B cell (primary cell): ENCODE results near the gene PPP1R13B. TPM values are rescaled to one million over a fixed set of nuclear protein-coding genes. Genes with fewer than 3 reads are reported as not detected.

Source experiments
- ATAC-seq: fragments of 200-7000 bp; cut with Tn5 transposase; one replicate; pipeline ENCODE4 v1.10.0; 2021; ENCODE audit warnings: low read depth, mild to moderate bottlenecking, moderate number of reproducible peaks, moderate library complexity
- CTCF ChIA-PET: fragments of 350-600 bp; sonication (Branson Sonifier 250); formaldehyde crosslinking; loops from one replicate; lab custom pipeline; 2021; ENCODE audit warnings: antibody characterized with exemption, inconsistent platforms; lab: Charles Lee
- POLR2A ChIA-PET: fragments of 350-600 bp; sonication (Branson Sonifier 250); formaldehyde crosslinking; loops from one replicate; lab custom pipeline; 2021; ENCODE audit warnings: antibody characterized with exemption; lab: Charles Lee
- DNase-seq: peaks from one replicate; pipeline ENCODE4 v3.0.0; 2013
- H2AFZ ChIP-seq: 2 replicates; pipeline ENCODE4 v1.6.1; 2012; ENCODE audit warnings: mild to moderate bottlenecking, low read depth, low read length; ENCODE audit not compliant: insufficient read depth, poor library complexity, severe bottlenecking
- H3K27ac ChIP-seq, 2 donors: 1 replicate in 1 of 2; 2 replicates in 1 of 2; pipeline ENCODE4 v1.5.1; 2012 to 2013; ENCODE audit warnings: low read length in 2 of 2, mild to moderate bottlenecking in 2 of 2, moderate library complexity in 1 of 2
- H3K27me3 ChIP-seq, 4 experiments: fragments of 200-600 bp in 1 of 4; sonication (generic) in 1 of 4; replicated peaks in 1 of 4; 1 replicate in 2 of 4; 2 replicates in 2 of 4; pipeline versions ENCODE4 v1.6.1 to v1.7.0; 2013 to 2016; ENCODE audit warnings: low read length in 3 of 4, mild to moderate bottlenecking in 2 of 4, mixed read lengths in 1 of 4, moderate library complexity in 1 of 4; ENCODE audit not compliant: insufficient read depth in 4 of 4, control insufficient read depth in 3 of 4; ENCODE audit errors: control extremely low read depth in 1 of 4
- H3K36me3 ChIP-seq, 2 experiments: replicated peaks in 1 of 2; 1 replicate in 1 of 2; 2 replicates in 1 of 2; pipeline versions ENCODE4 v1.6.1 to v1.7.1; 2013; ENCODE audit warnings: low read length in 1 of 2; ENCODE audit not compliant: insufficient read depth in 2 of 2, control insufficient read depth in 1 of 2; ENCODE audit errors: control extremely low read depth in 1 of 2, extremely low read depth in 1 of 2
- H3K4me1 ChIP-seq, 2 donors: fragments of 200-600 bp in 1 of 2; sonication (generic) in 1 of 2; 1 replicate in 1 of 2; 2 replicates in 1 of 2; pipeline versions ENCODE4 v1.5.1 to v1.6.1; 2013 to 2017; ENCODE audit warnings: low read length in 2 of 2; ENCODE audit not compliant: control insufficient read depth in 2 of 2, insufficient read depth in 2 of 2
- H3K4me2 ChIP-seq: replicated peaks from 2 replicates; pipeline ENCODE3; 2012; ENCODE audit warnings: mild to moderate bottlenecking, low read depth, low read length; ENCODE audit not compliant: poor library complexity, severe bottlenecking
- H3K4me3 ChIP-seq, 5 experiments: fragments of 200-600 bp in 1 of 5; sonication (generic) in 1 of 5; 1 replicate in 3 of 5; 2 replicates in 2 of 5; pipeline versions ENCODE4 v1.5.1 to v1.7.0; 2011 to 2016; ENCODE audit warnings: low read length in 4 of 5, mild to moderate bottlenecking in 4 of 5, low read depth in 2 of 5, control low read depth in 1 of 5, moderate library complexity in 1 of 5; ENCODE audit not compliant: insufficient read depth in 1 of 5; ENCODE audit errors: control extremely low read depth in 1 of 5, extremely low read depth in 1 of 5
- H3K79me2 ChIP-seq: fragments of 200-600 bp; sonication (generic); one replicate; pipeline ENCODE4 v1.6.0; 2016; ENCODE audit warnings: low read length; ENCODE audit not compliant: control insufficient read depth, insufficient read depth
- H3K9ac ChIP-seq: fragments of 200-600 bp; sonication (generic); 2 replicates; pipeline ENCODE4 v1.6.1; 2017; ENCODE audit warnings: mild to moderate bottlenecking, low read length, moderate library complexity
- H3K9me3 ChIP-seq, 3 donors: one replicate each; pipeline versions ENCODE4 v1.6.1 to v1.7.1; 2013; ENCODE audit warnings: low read length in 2 of 3; ENCODE audit not compliant: control insufficient read depth in 2 of 3, insufficient read depth in 1 of 3; ENCODE audit errors: control extremely low read depth in 1 of 3
- H4K20me1 ChIP-seq: 2 replicates; pipeline ENCODE4 v1.6.0; 2012; ENCODE audit warnings: mild to moderate bottlenecking, low read length; ENCODE audit not compliant: insufficient read depth, control insufficient read depth, poor library complexity, severe bottlenecking
- H3K27ac Mint-ChIP-seq: one replicate; pipeline ENCODE4 v1.8.0; 2021; ENCODE audit warnings: mixed read lengths
- H3K27me3 Mint-ChIP-seq: one replicate; pipeline ENCODE4 v1.8.0; 2021; ENCODE audit warnings: mixed read lengths
- H3K4me1 Mint-ChIP-seq: one replicate; pipeline ENCODE4 v1.8.0; 2021; ENCODE audit warnings: mixed read lengths
- H3K4me3 Mint-ChIP-seq: one replicate; pipeline ENCODE4 v1.8.0; 2021; ENCODE audit warnings: mixed read lengths
- H3K9me3 Mint-ChIP-seq: one replicate; pipeline ENCODE4 v1.8.0; 2022; ENCODE audit warnings: mixed read lengths; ENCODE audit not compliant: insufficient read depth
- EZH2 ChIP-seq: IDR thresholded peaks from 2 replicates; pipeline ENCODE4 v1.6.1; 2012; ENCODE audit warnings: borderline replicate concordance, low read depth, mild to moderate bottlenecking, moderate library complexity, low read length; ENCODE audit not compliant: insufficient read depth, poor library complexity, severe bottlenecking
- WGBS: methylation state at CpG from one replicate; pipeline ENCODE4 v1.1.5; 2013; ENCODE audit warnings: missing lambda C conversion rate; ENCODE audit not compliant: insufficient coverage; 5-methylcytosine and 5-hydroxymethylcytosine counted together
- intact Hi-C: fragments of 100-400 bp; cut with micrococcal nuclease; formaldehyde crosslinking; loops from one replicate; pipeline ENCODE4 v1.10.0; 2022
- polyA plus RNA-seq: library from polyadenylated mRNA; depleted of rRNA; stranded (reverse); fragments of >200 nt; gene quantifications from 2 replicates; pipeline ENCODE4 v1.2.3, GENCODE V29; 2012
- total RNA-seq, 2 donors: library from RNA; stranded (reverse); fragments of 120-200 nt in 1 of 2; gene quantifications; 1 replicate in 1 of 2; 2 replicates in 1 of 2; pipeline versions ENCODE4 v1.2.3 to v1.2.4, GENCODE V29; 2013 to 2022
- TF ChIP-seq, protein P1 (sequence below): fragments of 200-600 bp; IDR thresholded peaks from one replicate; pipeline ENCODE4 v1.8.0; 2022; ENCODE audit warnings: antibody characterized with exemption, mild to moderate bottlenecking

PPP1R13B gene
- total and polyA plus RNA-seq, 2 donors (not counting 1 experiment from before 2014, with no cell fraction given) = 10.1 to 27.7 TPM

DNA sequence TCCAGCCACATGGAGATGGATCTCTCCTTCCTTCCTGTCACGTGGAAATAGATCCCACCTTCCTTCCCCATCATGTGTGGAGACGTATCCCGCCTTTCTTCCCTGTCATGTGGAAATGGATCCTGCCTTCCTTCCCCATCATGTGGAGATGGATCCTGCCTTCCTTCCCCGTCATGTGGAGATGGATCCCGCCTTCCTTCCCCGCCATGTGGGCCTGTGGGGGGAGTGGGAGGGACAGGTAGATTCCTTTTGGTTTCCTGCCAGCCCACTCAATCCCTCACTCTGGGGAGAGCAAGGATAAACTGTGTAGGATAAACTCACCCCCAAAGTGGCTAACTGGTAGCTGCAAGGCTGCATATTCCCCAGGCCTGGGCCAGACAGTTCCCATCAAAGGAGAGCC is 49.2 kb upstream of the PPP1R13B start:
- Histone ChIP-seq H3K4me1 (peaks cover 0 to 3% of the 10 kb centered on the region in 2 donors), H3K27ac (no peak overlapping the region), H3K9ac (no peak overlapping the region), H3K4me2 (no peak overlapping the region), H3K9me3 (no peaks in the 10 kb centered on the region), H4K20me1 (no peaks in the 10 kb centered on the region), H3K27me3 (no peaks in the 10 kb centered on the region), H3K79me2 (no peaks in the 10 kb centered on the region), H2AFZ (no peak overlapping the region), H3K4me3 (no peak overlapping the region), H3K36me3 (no peaks in the 10 kb centered on the region)
- ATAC-seq (no peak), DNase-seq (no peak)
- Mint-ChIP-seq H3K27ac (no peak overlapping the region), H3K4me1 (peaks cover 3% of the 10 kb centered on the region), H3K4me3 (no peak overlapping the region), H3K9me3 (peaks cover 2% of the 10 kb centered on the region), H3K27me3 (peaks cover 6% of the 10 kb centered on the region)
- POLR2A ChIA-PET = no interaction called here
- 47% methylated on average over 4 of the region's 6 CpGs for WGBS
- CTCF ChIA-PET = no interaction called here
- intact Hi-C loops = no loop called here
- TF ChIP-seq, protein P1, sequence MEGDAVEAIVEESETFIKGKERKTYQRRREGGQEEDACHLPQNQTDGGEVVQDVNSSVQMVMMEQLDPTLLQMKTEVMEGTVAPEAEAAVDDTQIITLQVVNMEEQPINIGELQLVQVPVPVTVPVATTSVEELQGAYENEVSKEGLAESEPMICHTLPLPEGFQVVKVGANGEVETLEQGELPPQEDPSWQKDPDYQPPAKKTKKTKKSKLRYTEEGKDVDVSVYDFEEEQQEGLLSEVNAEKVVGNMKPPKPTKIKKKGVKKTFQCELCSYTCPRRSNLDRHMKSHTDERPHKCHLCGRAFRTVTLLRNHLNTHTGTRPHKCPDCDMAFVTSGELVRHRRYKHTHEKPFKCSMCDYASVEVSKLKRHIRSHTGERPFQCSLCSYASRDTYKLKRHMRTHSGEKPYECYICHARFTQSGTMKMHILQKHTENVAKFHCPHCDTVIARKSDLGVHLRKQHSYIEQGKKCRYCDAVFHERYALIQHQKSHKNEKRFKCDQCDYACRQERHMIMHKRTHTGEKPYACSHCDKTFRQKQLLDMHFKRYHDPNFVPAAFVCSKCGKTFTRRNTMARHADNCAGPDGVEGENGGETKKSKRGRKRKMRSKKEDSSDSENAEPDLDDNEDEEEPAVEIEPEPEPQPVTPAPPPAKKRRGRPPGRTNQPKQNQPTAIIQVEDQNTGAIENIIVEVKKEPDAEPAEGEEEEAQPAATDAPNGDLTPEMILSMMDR = no peak
- no peak for TF ChIP-seq EZH2

DNA sequence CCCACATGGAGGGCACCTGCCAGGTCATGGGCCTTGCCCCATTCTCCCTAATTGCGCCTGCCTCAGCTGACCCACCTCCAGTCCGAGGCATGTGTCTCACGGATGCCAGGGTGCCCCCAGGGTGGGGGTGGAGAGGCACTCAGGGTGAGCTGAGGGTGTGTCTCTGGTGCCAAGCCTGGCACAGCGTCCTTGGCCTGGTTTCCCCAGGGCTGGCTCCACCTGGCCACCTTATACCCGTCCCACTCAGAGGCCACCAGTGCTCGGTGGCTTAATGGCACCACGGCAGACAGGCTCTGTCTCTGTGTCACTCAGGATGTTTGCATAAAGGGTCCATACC is 47.3 kb upstream of the PPP1R13B start:
- CTCF ChIA-PET = no interaction called here
- no peaks in the 10 kb centered on the region for H3K27me3 ChIP-seq
- Mint-ChIP-seq H3K27ac (no peak overlapping the region), H3K4me3 (no peak overlapping the region), H3K9me3 (peaks cover 2% of the 10 kb centered on the region), H3K4me1 (no peaks in the 10 kb centered on the region), H3K27me3 (peaks cover 6% of the 10 kb centered on the region)
- no peak overlapping the region for H3K9ac ChIP-seq
- H3K79me2 ChIP-seq = no peaks in the 10 kb centered on the region
- H3K9me3 ChIP-seq = no peaks in the 10 kb centered on the region
- no peaks in the 10 kb centered on the region for H3K4me1 ChIP-seq
- H3K36me3 ChIP-seq = no peaks in the 10 kb centered on the region
- H3K4me3 ChIP-seq = no peak overlapping the region
- no peak for TF ChIP-seq EZH2
- intact Hi-C loops = no loop called here
- no peak overlapping the region for H3K4me2 ChIP-seq
- no peak for ATAC-seq
- DNase-seq = no peak
- 87% methylated on average over 7 of the region's 7 CpGs for WGBS
- H4K20me1 ChIP-seq = no peaks in the 10 kb centered on the region
- POLR2A ChIA-PET = no interaction called here
- no peak overlapping the region for H3K27ac ChIP-seq
- no peak overlapping the region for H2AFZ ChIP-seq
